Lower leg skin (tissue), 4 donors: Measurements from ENCODE around the gene FAM107B. TPM values are rescaled to one million over a fixed set of nuclear protein-coding genes. Genes with fewer than 3 reads are reported as not detected.

Source experiments
- DNase-seq, 2 donors: peaks; one replicate each; pipeline ENCODE4 v3.0.0-alpha.2; 2019; ENCODE audit warnings: low spot score in 2 of 2
- H3K4me3 ChIP-seq: fragments of 200-600 bp; sonication (generic); 2 replicates; pipeline ENCODE4 v1.5.1; 2017; ENCODE audit warnings: mild to moderate bottlenecking, low read depth; ENCODE audit not compliant: poor library complexity, severe bottlenecking
- CTCF ChIP-seq, 3 donors: fragments of 450-650 bp; IDR thresholded peaks; one replicate each; pipeline ENCODE4 v1.5.1; 2016; ENCODE audit warnings: antibody characterized with exemption in 3 of 3, mild to moderate bottlenecking in 3 of 3, moderate library complexity in 2 of 3
- POLR2A ChIP-seq, 2 donors: fragments of 450-650 bp; IDR thresholded peaks; one replicate each; pipeline ENCODE4 v1.6.1; 2016 to 2017; ENCODE audit warnings: antibody characterized with exemption in 2 of 2, mild to moderate bottlenecking in 1 of 2, moderate library complexity in 1 of 2
- WGBS, 2 donors: methylation state at CpG; one replicate each; pipeline ENCODE4 v1.1.5; 2018; 5-methylcytosine and 5-hydroxymethylcytosine counted together
- intact Hi-C: fragments of 100-400 bp; cut with DNase I; formaldehyde crosslinking; loops from one replicate; pipeline ENCODE4 v1.15.0; 2023; ENCODE audit warnings: low total_unique reads
- total RNA-seq, 4 donors: library from RNA; depleted of rRNA; stranded (reverse); fragments of >200 nt; gene quantifications; one replicate each; pipeline ENCODE4 v1.1.0, GENCODE V29; 2016

Gene FAM107B
- total RNA-seq, 4 donors from 2014 or later, result 28.3 to 52.7 (median 31.0) TPM

- 29 to 30% methylated on average over 3 of the region's 3 CpGs for WGBS, 2 donors
- no peak overlapping the region for H3K4me3 ChIP-seq
- intact Hi-C loops, result loop anchor here (10.0 kb wide), 1 partner anchor 284 kb away; no protein-coding TSS in a partner anchor
- TF ChIP-seq POLR2A (IDR thresholded peaks at IDR 0.05) (no peak), CTCF (IDR thresholded peaks at IDR 0.05) (no peak)
- peak; percentile 43 to 87 for DNase-seq
Observed at GRCh38 chr10:14478604-14479003, 296.1 kb downstream of the FAM107B start.

- peak in 1 of 2 donors; percentile 65 for DNase-seq
- 64 to 66% methylated on average over 7 of the region's 7 CpGs for WGBS, 2 donors
- intact Hi-C loops, result loop anchor here (10.0 kb wide), 1 partner anchor 283 kb away; no protein-coding TSS in a partner anchor
- no peak overlapping the region for H3K4me3 ChIP-seq
- no peak for TF ChIP-seq CTCF (IDR thresholded peaks at IDR 0.05)
- TF ChIP-seq POLR2A (IDR thresholded peaks at IDR 0.05), result no peak
Observed at GRCh38 chr10:14478201-14478600, 296.5 kb downstream of the FAM107B start.

- intact Hi-C loops, result loop anchor here (10.0 kb wide), 1 partner anchor 283 kb away; no protein-coding TSS in a partner anchor
- WGBS, 2 donors, result 52 to 65% methylated on average over 4 of the region's 4 CpGs
- TF ChIP-seq CTCF (IDR thresholded peaks at IDR 0.05) (no peak), POLR2A (IDR thresholded peaks at IDR 0.05) (no peak)
- peak in 1 of 2 donors; percentile 23 for DNase-seq
- H3K4me3 ChIP-seq, result no peak overlapping the region
Observed at GRCh38 chr10:14477408-14477710, 297.3 kb downstream of the FAM107B start.

GRCh38 chr10:14476641-14477407, 297.9 kb downstream of the FAM107B start:
- intact Hi-C loops, result loop anchor here (10.0 kb wide), 1 partner anchor 282 kb away; no protein-coding TSS in a partner anchor
- no peak for TF ChIP-seq CTCF (IDR thresholded peaks at IDR 0.05)
- no peak for TF ChIP-seq POLR2A (IDR thresholded peaks at IDR 0.05)
- WGBS, 2 donors, result 42 to 49% methylated on average over 9 of the region's 9 CpGs
- DNase-seq, result peak in 1 of 2 donors; percentile 65
- no peak overlapping the region for H3K4me3 ChIP-seq

- TF ChIP-seq CTCF (IDR thresholded peaks at IDR 0.05) (no peak), POLR2A (IDR thresholded peaks at IDR 0.05) (no peak)
- WGBS, 2 donors, result 78 to 86% methylated on average over 5 of the region's 5 CpGs
- H3K4me3 ChIP-seq, result no peak overlapping the region
- no peak for DNase-seq
- intact Hi-C loops, result loop anchor here (10.0 kb wide), 1 partner anchor 281 kb away; no protein-coding TSS in a partner anchor
Observed at GRCh38 chr10:14476006-14476405, 298.7 kb downstream of the FAM107B start.
